ENCODE results near the gene CTNNA2. TPM values are rescaled to one million over a fixed set of nuclear protein-coding genes. Genes with fewer than 3 reads are reported as not detected.

The CTNNA2 gene
- total RNA-seq, 1 donor from 2014 or later, result not detected

- no peak for ATAC-seq
- DNase-seq, result no peak
- intact Hi-C loops (cut with micrococcal nuclease), result no loop called here
Measured at GRCh38 chr2:80257450-80257849, 744.6 kb downstream of the CTNNA2 start.

GRCh38 chr2:80258341-80258740 is 745.5 kb downstream of the CTNNA2 start:
- ATAC-seq (no peak), DNase-seq (no peak)
- intact Hi-C loops (cut with micrococcal nuclease), result no loop called here

GRCh38 chr2:80258793-80259192 is 745.9 kb downstream of the CTNNA2 start:
- no peak for DNase-seq
- no peak for ATAC-seq
- intact Hi-C loops (cut with micrococcal nuclease), result no loop called here

- ATAC-seq (peak; percentile 39), DNase-seq (no peak)
- intact Hi-C loops (cut with micrococcal nuclease), result no loop called here
Measured at GRCh38 chr2:80259292-80259691, 746.4 kb downstream of the CTNNA2 start.

- intact Hi-C loops (cut with micrococcal nuclease), result no loop called here
- ATAC-seq (no peak), DNase-seq (no peak)
Measured at GRCh38 chr2:80266231-80266630, 753.4 kb downstream of the CTNNA2 start.

GRCh38 chr2:80269806-80270205 is 757.0 kb downstream of the CTNNA2 start:
- DNase-seq (no peak), ATAC-seq (no peak)
- intact Hi-C loops (cut with micrococcal nuclease), result no loop called here

GRCh38 chr2:80280598-80280997 is 767.7 kb downstream of the CTNNA2 start:
- intact Hi-C loops (cut with micrococcal nuclease), result no loop called here
- no peak for ATAC-seq
- DNase-seq, result no peak

- intact Hi-C loops (cut with micrococcal nuclease), result no loop called here
- no peak for DNase-seq
- ATAC-seq, result peak; percentile 27
Measured at GRCh38 chr2:80281049-80281448, 768.2 kb downstream of the CTNNA2 start.

- DNase-seq, result no peak
- intact Hi-C loops (cut with micrococcal nuclease), result no loop called here
- peak; percentile 74 for ATAC-seq
Measured at GRCh38 chr2:80288576-80288975, 775.7 kb downstream of the CTNNA2 start.

GRCh38 chr2:80291656-80292055 is 778.8 kb downstream of the CTNNA2 start:
- intact Hi-C loops (cut with micrococcal nuclease), result no loop called here
- ATAC-seq, result no peak

GRCh38 chr2:80292474-80292873 is 779.6 kb downstream of the CTNNA2 start:
- DNase-seq (no peak), ATAC-seq (no peak)
- intact Hi-C loops (cut with micrococcal nuclease), result no loop called here

More at GRCh38 chr2:80291656-80292055, 778.8 kb downstream of the CTNNA2 start:
- DNase-seq, result no peak

GRCh38 chr2:80293039-80293438 is 780.2 kb downstream of the CTNNA2 start:
- no peak for ATAC-seq
- no peak for DNase-seq
- intact Hi-C loops (cut with micrococcal nuclease), result no loop called here

GRCh38 chr2:80298954-80299353 is 786.1 kb downstream of the CTNNA2 start:
- intact Hi-C loops (cut with micrococcal nuclease), result no loop called here
- DNase-seq, result no peak
- ATAC-seq, result no peak

- ATAC-seq (no peak), DNase-seq (no peak)
- intact Hi-C loops (cut with micrococcal nuclease), result no loop called here
Measured at GRCh38 chr2:80299661-80300060, 786.8 kb downstream of the CTNNA2 start.

- DNase-seq (no peak), ATAC-seq (no peak)
- intact Hi-C loops (cut with micrococcal nuclease), result no loop called here
Measured at GRCh38 chr2:80300346-80300745, 787.5 kb downstream of the CTNNA2 start.

- DNase-seq (no peak), ATAC-seq (no peak)
- intact Hi-C loops (cut with micrococcal nuclease), result no loop called here
Measured at GRCh38 chr2:80300954-80301353, 788.1 kb downstream of the CTNNA2 start.

GRCh38 chr2:80302001-80302313 is 789.1 kb downstream of the CTNNA2 start:
- DNase-seq, result no peak
- no peak for ATAC-seq
- intact Hi-C loops (cut with micrococcal nuclease), result no loop called here

GRCh38 chr2:80302314-80303005 is 789.6 kb downstream of the CTNNA2 start:
- ATAC-seq, result no peak
- intact Hi-C loops (cut with micrococcal nuclease), result no loop called here
- no peak for DNase-seq

GRCh38 chr2:80303006-80303908 is 790.4 kb downstream of the CTNNA2 start:
- DNase-seq (peak; percentile 25), ATAC-seq (no peak)
- intact Hi-C loops (cut with micrococcal nuclease), result no loop called here

GRCh38 chr2:80303909-80304837 is 791.3 kb downstream of the CTNNA2 start, which contains the start of gene LRRTM1:
TSS of gene LRRTM1 (minus strand) at chr2:80304752. CDS start at chr2:80303819, 933 bp downstream.
- intact Hi-C loops (cut with micrococcal nuclease), result no loop called here
- peak; percentile 37 for DNase-seq

More at GRCh38 chr2:80303909-80304837, 791.3 kb downstream of the CTNNA2 start, which contains the start of gene LRRTM1:
- ATAC-seq, result peak; percentile 66
